Nephron (organoid): ENCODE results near the gene ARL4D.

Source experiments
- H3K27ac Mint-ChIP-seq, 3 experiments: 2 replicates each; pipeline ENCODE4 v1.8.0; 2020; ENCODE audit warnings: mixed read lengths in 3 of 3, mild to moderate bottlenecking in 2 of 3, moderate library complexity in 1 of 3
- H3K27me3 Mint-ChIP-seq: 2 replicates; pipeline ENCODE4 v1.8.0; 2021; ENCODE audit warnings: low read depth, mild to moderate bottlenecking, moderate library complexity, mixed read lengths
- H3K36me3 Mint-ChIP-seq: 2 replicates; pipeline ENCODE4 v1.8.0; 2020; ENCODE audit warnings: low read depth, mixed read lengths
- H3K4me1 Mint-ChIP-seq: 2 replicates; pipeline ENCODE4 v1.8.0; 2020; ENCODE audit warnings: mixed read lengths
- H3K4me3 Mint-ChIP-seq, 3 experiments: 2 replicates each; pipeline ENCODE4 v1.8.0; 2020; ENCODE audit warnings: mild to moderate bottlenecking in 3 of 3, mixed read lengths in 3 of 3, moderate library complexity in 2 of 3
- H3K9me3 Mint-ChIP-seq: 2 replicates; pipeline ENCODE4 v1.8.0; 2020; ENCODE audit warnings: mixed read lengths
- CTCF ChIP-seq, 3 experiments: fragments of 200-600 bp; sonication (generic); IDR thresholded peaks; one replicate each; pipeline ENCODE4 v1.5.0; 2021; ENCODE audit warnings: antibody characterized with exemption in 3 of 3; ENCODE audit not compliant: unreplicated experiment in 3 of 3

The ARL4D gene

GRCh38 chr17:43439041-43439440 lies 40.2 kb downstream of the ARL4D start:
- peak overlapping the region in 2 of 3 experiments; percentile 21 to 45 for H3K27ac Mint-ChIP-seq
- peaks cover 17% of the 10 kb centered on the region for H3K4me1 Mint-ChIP-seq
- H3K36me3 Mint-ChIP-seq: no peaks in the 10 kb centered on the region
- no peaks in the 10 kb centered on the region for H3K9me3 Mint-ChIP-seq
- no peak for TF ChIP-seq CTCF (IDR thresholded peaks at IDR 0.05; ENCODE audit: unreplicated experiment in 3 of 3)
- H3K27me3 Mint-ChIP-seq: peaks cover 4% of the 10 kb centered on the region
- no peak overlapping the region for H3K4me3 Mint-ChIP-seq

- Mint-ChIP-seq H3K4me3 (no peak overlapping the region), H3K9me3 (peaks cover 4% of the 10 kb centered on the region), H3K27me3 (peaks cover 4% of the 10 kb centered on the region), H3K27ac (no peak overlapping the region), H3K4me1 (peaks cover 5% of the 10 kb centered on the region), H3K36me3 (no peaks in the 10 kb centered on the region)
- no peak for TF ChIP-seq CTCF (IDR thresholded peaks at IDR 0.05; ENCODE audit: unreplicated experiment in 3 of 3)
Observed at GRCh38 chr17:43442711-43443110, 43.9 kb downstream of the ARL4D start.

GRCh38 chr17:43443381-43443780 lies 44.6 kb downstream of the ARL4D start:
- H3K27me3 Mint-ChIP-seq: peaks cover 8% of the 10 kb centered on the region
- H3K4me1 Mint-ChIP-seq: peaks cover 5% of the 10 kb centered on the region
- peaks cover 4% of the 10 kb centered on the region for H3K9me3 Mint-ChIP-seq
- TF ChIP-seq CTCF (IDR thresholded peaks at IDR 0.05; ENCODE audit: unreplicated experiment in 3 of 3): no peak
- no peak overlapping the region for H3K4me3 Mint-ChIP-seq
- H3K36me3 Mint-ChIP-seq: no peaks in the 10 kb centered on the region
- H3K27ac Mint-ChIP-seq: no peak overlapping the region

GRCh38 chr17:43444223-43445008 lies 45.6 kb downstream of the ARL4D start:
- peaks cover 4% of the 10 kb centered on the region for H3K9me3 Mint-ChIP-seq
- TF ChIP-seq CTCF (IDR thresholded peaks at IDR 0.05; ENCODE audit: unreplicated experiment in 3 of 3): no peak
- H3K27me3 Mint-ChIP-seq: peaks cover 8% of the 10 kb centered on the region
- no peak overlapping the region for H3K4me3 Mint-ChIP-seq
- peaks cover 4% of the 10 kb centered on the region for H3K4me1 Mint-ChIP-seq
- H3K27ac Mint-ChIP-seq: peak overlapping the region in 2 of 3 experiments; percentile 31 to 38
- no peaks in the 10 kb centered on the region for H3K36me3 Mint-ChIP-seq

- peaks cover 8% of the 10 kb centered on the region for H3K27me3 Mint-ChIP-seq
- peak overlapping the region in 1 of 3 experiments; percentile 31 for H3K27ac Mint-ChIP-seq
- no peak for TF ChIP-seq CTCF (IDR thresholded peaks at IDR 0.05; ENCODE audit: unreplicated experiment in 3 of 3)
- peaks cover 10% of the 10 kb centered on the region for H3K4me1 Mint-ChIP-seq
- H3K4me3 Mint-ChIP-seq: no peak overlapping the region
- H3K36me3 Mint-ChIP-seq: no peaks in the 10 kb centered on the region
- peaks cover 4% of the 10 kb centered on the region for H3K9me3 Mint-ChIP-seq
Observed at GRCh38 chr17:43445009-43445589, 46.3 kb downstream of the ARL4D start.
